MG63 (cell line): ENCODE measurements around the gene GRIN2A. TPM values are rescaled to one million over a fixed set of nuclear protein-coding genes. Genes with fewer than 3 reads are reported as not detected.

Experiments used
- DNase-seq: peaks from one replicate; pipeline ENCODE4 v3.0.0-alpha.2; 2020
- H3K27me3 ChIP-seq: fragments of 250-450 bp; sonication (Bioruptor Pico); 2 replicates; pipeline ENCODE4 v1.5.1; 2020; ENCODE audit warnings: mild to moderate bottlenecking, moderate library complexity
- H3K36me3 ChIP-seq: fragments of 250-450 bp; sonication (Bioruptor Pico); 2 replicates; pipeline ENCODE4 v1.5.1; 2020; ENCODE audit warnings: mild to moderate bottlenecking, moderate library complexity
- H3K4me3 ChIP-seq: fragments of 250-450 bp; sonication (Bioruptor Pico); 2 replicates; pipeline ENCODE4 v1.5.1; 2020; ENCODE audit warnings: mild to moderate bottlenecking, moderate library complexity
- H3K9me3 ChIP-seq: fragments of 250-450 bp; sonication (Bioruptor Pico); 2 replicates; pipeline ENCODE4 v1.5.1; 2020; ENCODE audit warnings: mild to moderate bottlenecking, moderate library complexity
- total RNA-seq: library from RNA; depleted of rRNA; stranded (reverse); fragments of >200 nt; shearing (Covaris generic); gene quantifications from 2 replicates; pipeline ENCODE4 v1.2.3, GENCODE V29; 2014; ENCODE audit warnings: low replicate concordance

GRIN2A gene
- total RNA-seq, 1 experiment from 2014 or later, result not detected

DNA sequence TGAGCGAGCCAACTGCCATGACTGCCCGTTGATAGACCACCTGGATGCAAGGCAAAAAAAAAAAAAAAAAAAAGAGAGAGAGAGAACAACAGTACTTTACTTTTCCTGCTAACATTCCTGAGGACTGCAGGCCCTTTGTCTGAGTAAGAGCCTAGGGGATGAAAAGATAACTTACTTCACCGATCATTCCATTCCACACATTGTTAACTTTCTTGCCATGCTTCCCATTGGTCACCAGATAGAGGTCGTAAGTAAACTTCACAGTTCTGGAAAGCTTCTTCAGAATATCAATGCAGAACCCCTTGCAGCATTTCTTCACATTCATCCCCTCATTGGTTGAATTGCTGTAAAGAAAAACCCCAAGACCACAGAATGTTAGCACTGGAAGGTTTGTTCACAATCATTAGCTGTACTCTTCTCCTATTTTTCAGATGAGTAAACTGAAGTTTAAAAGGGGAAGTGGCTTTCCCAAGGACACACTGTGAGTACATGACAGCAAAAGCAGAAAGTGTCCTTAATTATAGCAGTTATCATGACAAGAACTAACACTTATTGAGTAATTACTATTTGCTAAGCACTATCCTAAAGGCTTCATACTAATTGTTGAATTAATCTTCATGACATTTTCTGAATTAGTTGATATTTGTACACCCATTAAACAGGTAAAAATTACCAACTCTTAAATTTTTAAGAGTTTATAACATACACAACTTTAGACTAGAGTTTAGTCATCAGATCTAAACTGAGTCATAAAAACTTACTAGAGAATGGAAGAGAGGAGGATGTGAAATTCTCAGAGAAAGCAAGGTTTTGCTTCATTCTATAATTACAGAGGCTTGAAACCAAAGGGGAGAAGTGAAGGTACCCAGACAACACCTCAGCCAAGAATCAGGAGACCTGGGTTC lies 341.2 kb downstream of the GRIN2A start:
- H3K36me3 ChIP-seq, result no peaks in the 10 kb centered on the region
- H3K9me3 ChIP-seq, result no peaks in the 10 kb centered on the region
- H3K27me3 ChIP-seq, result no peaks in the 10 kb centered on the region
- no peak overlapping the region for H3K4me3 ChIP-seq
- DNase-seq, result no peak

DNA sequence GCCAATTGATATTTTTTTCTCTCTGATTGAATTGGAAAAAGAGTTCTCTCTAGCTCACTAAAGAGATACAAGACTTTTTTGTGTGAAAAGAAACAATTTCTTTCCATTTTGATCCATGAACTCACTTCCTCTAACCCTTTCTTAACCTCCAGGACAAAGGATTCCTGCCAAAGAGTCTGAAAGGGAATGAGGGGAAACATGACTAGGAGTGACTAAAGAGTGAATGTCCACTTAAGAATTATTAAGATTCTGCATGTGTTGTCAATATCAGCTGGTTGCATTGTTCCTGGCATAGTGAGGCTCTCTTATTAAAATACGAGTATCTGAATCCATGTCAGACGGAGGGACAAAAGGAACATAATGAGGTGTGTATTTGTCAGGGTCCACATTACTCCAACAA lies 344.7 kb downstream of the GRIN2A start:
- Histone ChIP-seq H3K9me3 (no peaks in the 10 kb centered on the region), H3K4me3 (no peak overlapping the region), H3K36me3 (no peaks in the 10 kb centered on the region), H3K27me3 (no peaks in the 10 kb centered on the region)
- no peak for DNase-seq

DNA sequence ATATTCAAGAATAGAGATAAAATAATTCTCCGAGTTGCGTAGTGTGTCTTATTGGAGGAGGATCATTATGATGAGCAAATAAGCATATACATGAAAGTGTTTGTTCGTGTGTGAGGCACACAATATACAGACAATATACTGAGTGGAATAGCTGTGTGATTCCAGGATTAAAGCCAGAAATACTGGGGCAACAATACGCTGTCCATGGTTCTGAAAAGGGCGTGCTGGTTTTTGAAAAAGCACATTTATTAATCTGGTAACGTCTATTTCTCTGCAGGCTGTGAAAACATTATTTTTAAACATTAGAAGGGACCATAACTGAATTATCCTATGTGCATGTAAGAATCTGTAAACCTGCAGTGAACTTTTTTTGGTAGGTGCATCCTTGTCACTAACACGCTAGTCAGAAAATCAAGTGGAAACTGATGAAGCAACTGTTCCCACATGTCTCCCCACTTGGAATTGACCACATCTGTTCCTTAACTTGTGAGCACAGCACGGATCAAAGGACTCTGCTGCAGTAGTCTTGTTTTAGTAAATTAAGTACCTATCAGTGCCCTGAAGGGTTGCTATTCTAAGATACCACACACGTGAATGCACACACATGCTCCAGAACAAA lies 346.0 kb downstream of the GRIN2A start:
- no peaks in the 10 kb centered on the region for H3K36me3 ChIP-seq
- H3K4me3 ChIP-seq, result no peak overlapping the region
- peak; percentile 5 for DNase-seq
- no peaks in the 10 kb centered on the region for H3K9me3 ChIP-seq
- no peaks in the 10 kb centered on the region for H3K27me3 ChIP-seq

GRCh38 chr16:9827062-9827752 lies 355.0 kb downstream of the GRIN2A start:
- no peak for DNase-seq
- Histone ChIP-seq H3K36me3 (no peaks in the 10 kb centered on the region), H3K4me3 (no peak overlapping the region), H3K9me3 (no peaks in the 10 kb centered on the region), H3K27me3 (no peaks in the 10 kb centered on the region)

DNA sequence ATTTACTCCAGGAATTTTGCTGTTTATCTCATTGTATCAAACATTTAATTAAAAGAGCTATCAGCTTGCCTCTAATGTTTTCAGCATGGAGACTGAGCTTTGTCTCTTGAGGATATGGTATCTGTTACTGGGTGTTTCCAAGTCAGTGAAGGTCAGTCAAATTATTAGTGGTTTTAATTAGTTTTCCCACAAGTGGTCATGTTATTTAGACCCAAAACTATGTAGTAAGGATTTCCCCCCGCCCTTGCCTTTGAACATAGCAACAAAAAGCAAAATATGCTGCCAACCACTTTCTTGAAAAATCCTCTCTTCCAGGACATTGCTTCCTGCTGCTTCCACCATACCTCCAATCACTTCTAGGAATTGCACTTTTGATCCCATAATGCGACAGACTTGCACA lies 355.6 kb downstream of the GRIN2A start:
- Histone ChIP-seq H3K36me3 (no peaks in the 10 kb centered on the region), H3K9me3 (no peaks in the 10 kb centered on the region), H3K27me3 (no peaks in the 10 kb centered on the region), H3K4me3 (no peak overlapping the region)
- DNase-seq, result no peak

DNA sequence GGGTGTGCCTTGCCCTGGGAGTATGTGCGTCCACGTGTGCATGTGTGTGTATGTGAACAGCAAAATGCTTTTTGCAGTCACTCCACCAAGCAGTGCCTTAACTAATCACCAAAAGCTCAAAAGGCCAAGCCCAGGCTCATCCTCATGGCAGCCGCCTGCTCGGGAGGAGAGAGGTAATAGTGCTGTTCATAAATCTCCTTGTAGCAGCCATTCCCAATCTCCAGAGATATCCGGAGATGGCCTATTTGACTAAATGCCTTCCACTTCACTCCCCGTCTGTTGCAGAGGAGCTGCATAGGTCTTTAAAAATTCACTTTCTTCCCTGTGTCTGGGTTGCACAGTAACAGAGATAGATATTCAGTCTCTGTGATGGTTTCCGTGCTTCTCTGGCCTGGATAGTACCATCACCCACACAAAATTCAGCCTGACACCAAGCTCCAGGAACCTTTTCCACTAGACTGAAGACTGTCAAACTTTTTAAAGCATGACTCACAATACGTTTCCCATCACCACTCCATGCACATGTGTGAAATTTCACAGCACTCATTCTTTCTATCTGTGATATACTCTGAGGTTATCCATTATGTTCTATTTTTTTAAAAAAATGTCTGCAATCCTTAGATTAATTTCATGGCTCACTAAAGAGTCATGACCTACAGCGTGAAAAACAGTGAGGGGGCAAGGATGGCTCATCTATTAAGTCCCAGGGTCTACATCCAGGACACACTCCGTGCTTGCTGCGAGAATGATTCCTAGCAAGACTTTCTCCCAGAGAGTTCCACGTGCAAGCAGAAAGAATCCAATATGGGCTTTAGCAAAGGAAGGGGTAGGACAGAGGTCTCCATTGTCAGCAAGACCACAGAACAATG lies 357.8 kb downstream of the GRIN2A start:
- H3K9me3 ChIP-seq, result no peaks in the 10 kb centered on the region
- no peak overlapping the region for H3K4me3 ChIP-seq
- DNase-seq, result no peak
- H3K27me3 ChIP-seq, result no peaks in the 10 kb centered on the region
- no peaks in the 10 kb centered on the region for H3K36me3 ChIP-seq

- H3K4me3 ChIP-seq, result no peak overlapping the region
- no peaks in the 10 kb centered on the region for H3K36me3 ChIP-seq
- H3K9me3 ChIP-seq, result no peaks in the 10 kb centered on the region
- DNase-seq, result no peak
- no peaks in the 10 kb centered on the region for H3K27me3 ChIP-seq
Observed at GRCh38 chr16:9823510-9823909, 358.7 kb downstream of the GRIN2A start.

GRCh38 chr16:9821970-9822369 lies 360.3 kb downstream of the GRIN2A start:
- DNase-seq, result no peak
- H3K9me3 ChIP-seq, result no peaks in the 10 kb centered on the region

GRCh38 chr16:9821331-9821730 lies 360.9 kb downstream of the GRIN2A start:
- no peak overlapping the region for H3K4me3 ChIP-seq
- no peak for DNase-seq
- no peaks in the 10 kb centered on the region for H3K27me3 ChIP-seq
- no peaks in the 10 kb centered on the region for H3K36me3 ChIP-seq
- no peaks in the 10 kb centered on the region for H3K9me3 ChIP-seq

More at GRCh38 chr16:9821970-9822369, 360.3 kb downstream of the GRIN2A start:
- Histone ChIP-seq H3K36me3 (no peaks in the 10 kb centered on the region), H3K4me3 (no peak overlapping the region), H3K27me3 (no peaks in the 10 kb centered on the region)

DNA sequence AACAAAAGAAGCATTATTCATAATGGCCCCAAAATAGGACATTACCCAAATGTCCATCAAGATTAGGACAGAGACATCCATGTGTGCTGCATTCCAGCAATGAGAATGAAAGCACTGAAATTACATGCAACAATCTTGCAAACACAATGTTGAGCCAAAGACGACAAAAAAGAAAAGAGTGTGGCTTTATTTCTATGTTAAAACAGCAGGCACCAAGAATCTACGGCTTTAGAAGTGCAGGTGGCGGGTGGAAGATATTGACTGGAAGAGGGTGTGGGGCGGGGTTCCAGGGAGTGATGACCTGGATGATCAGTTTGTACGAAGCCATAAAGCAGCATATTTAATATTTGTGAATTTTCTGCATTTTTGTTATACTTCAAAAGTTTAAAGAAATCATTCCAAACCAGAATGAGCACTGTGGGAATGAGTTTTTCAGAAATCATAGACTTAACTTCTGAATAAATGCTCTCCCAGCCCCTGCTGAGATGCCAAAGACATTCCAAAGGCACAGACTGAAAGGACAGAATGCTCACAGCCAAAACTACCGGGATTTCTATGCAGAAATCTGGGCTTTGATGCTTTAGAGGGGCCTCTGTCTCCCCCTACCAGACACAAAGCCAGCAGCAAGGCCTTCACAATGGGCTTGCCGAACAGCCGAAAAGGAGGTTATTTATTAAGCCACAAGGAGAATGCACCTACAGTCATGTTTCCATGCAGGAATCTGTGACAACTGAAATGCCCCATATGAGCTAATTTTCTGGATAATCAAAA lies 361.6 kb downstream of the GRIN2A start:
- H3K27me3 ChIP-seq, result no peaks in the 10 kb centered on the region
- no peaks in the 10 kb centered on the region for H3K9me3 ChIP-seq
- DNase-seq, result no peak
- no peaks in the 10 kb centered on the region for H3K36me3 ChIP-seq
- H3K4me3 ChIP-seq, result no peak overlapping the region

DNA sequence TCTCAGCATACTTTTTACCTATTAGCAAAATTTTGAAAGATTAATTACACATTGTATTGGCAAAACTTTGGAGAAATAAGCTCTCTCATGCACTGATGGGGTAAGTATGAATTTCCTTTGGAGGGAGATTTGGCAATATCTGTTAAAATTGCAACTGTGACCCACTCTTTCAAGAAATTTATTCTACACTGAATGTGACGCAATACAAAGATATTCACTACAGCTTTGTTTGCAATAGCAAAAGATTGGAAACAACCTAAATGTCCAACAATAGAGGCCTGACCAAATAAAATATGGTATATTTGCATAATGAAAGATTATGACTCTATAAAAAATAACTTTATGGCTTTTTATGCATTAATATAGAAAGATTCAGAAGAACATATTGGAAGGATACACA lies 363.5 kb downstream of the GRIN2A start:
- no peaks in the 10 kb centered on the region for H3K27me3 ChIP-seq
- no peaks in the 10 kb centered on the region for H3K9me3 ChIP-seq
- H3K36me3 ChIP-seq, result no peaks in the 10 kb centered on the region
- no peak for DNase-seq
- no peak overlapping the region for H3K4me3 ChIP-seq

- no peaks in the 10 kb centered on the region for H3K36me3 ChIP-seq
- no peaks in the 10 kb centered on the region for H3K27me3 ChIP-seq
- DNase-seq, result no peak
- H3K9me3 ChIP-seq, result no peaks in the 10 kb centered on the region
- H3K4me3 ChIP-seq, result no peak overlapping the region
Observed at GRCh38 chr16:9817586-9817985, 364.6 kb downstream of the GRIN2A start.

GRCh38 chr16:9816644-9817043 lies 365.6 kb downstream of the GRIN2A start:
- no peak overlapping the region for H3K4me3 ChIP-seq
- DNase-seq, result no peak
- no peaks in the 10 kb centered on the region for H3K27me3 ChIP-seq
- no peaks in the 10 kb centered on the region for H3K36me3 ChIP-seq
- no peaks in the 10 kb centered on the region for H3K9me3 ChIP-seq

DNA sequence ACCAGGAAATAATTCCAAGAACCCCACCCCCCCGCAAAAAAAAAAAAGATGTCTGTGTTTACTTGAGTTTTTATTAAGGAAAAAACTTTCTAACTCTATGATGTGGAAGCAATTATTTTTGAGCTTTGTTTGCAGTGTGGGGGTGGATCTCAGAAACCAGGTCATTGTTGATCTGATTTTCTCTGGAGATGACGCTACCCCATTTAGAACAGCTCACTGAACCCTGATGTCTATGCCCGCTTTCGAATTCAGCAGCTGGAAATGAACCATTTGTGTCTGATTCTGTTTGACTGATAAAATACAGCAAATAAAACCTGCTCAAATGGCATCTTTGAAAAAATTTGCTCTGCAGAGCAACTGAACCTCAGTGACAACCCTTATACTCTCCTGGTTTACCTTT lies 368.6 kb downstream of the GRIN2A start:
- no peaks in the 10 kb centered on the region for H3K9me3 ChIP-seq
- H3K4me3 ChIP-seq, result no peak overlapping the region
- H3K36me3 ChIP-seq, result no peaks in the 10 kb centered on the region
- DNase-seq, result no peak
- no peaks in the 10 kb centered on the region for H3K27me3 ChIP-seq

- H3K36me3 ChIP-seq, result no peaks in the 10 kb centered on the region
- no peaks in the 10 kb centered on the region for H3K9me3 ChIP-seq
- H3K27me3 ChIP-seq, result no peaks in the 10 kb centered on the region
- no peak overlapping the region for H3K4me3 ChIP-seq
- DNase-seq, result no peak
Observed at GRCh38 chr16:9808210-9808609, 374.0 kb downstream of the GRIN2A start.

DNA sequence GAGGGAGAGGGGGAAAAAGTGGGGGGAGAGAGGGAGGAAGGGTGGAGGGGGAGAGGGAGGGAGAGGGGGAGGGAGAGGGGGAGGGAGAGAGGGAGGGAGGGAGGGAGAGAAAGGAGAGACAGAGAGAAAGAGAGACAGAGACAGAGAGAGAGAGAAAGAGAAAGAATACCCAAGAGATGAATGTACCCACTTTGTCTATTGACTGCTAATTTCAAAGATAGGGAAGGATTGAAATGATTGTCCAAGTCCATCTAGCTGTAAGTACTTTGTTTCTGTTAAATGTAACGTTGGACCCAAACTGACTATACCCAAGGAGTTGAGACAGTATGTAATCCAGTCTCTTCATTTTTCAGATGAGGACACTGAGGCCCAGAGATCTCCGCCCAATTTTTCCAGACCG lies 374.9 kb downstream of the GRIN2A start:
- no peak for DNase-seq
- Histone ChIP-seq H3K9me3 (no peaks in the 10 kb centered on the region), H3K36me3 (no peaks in the 10 kb centered on the region), H3K4me3 (no peak overlapping the region), H3K27me3 (no peaks in the 10 kb centered on the region)
